Stimulated activated CD4-positive, alpha-beta T cell treated with anti-CD3 and anti-CD28 coated beads, Interleukin-15, amount 100 ng/mL, for 24 hours (primary cell): ENCODE data around the gene EBI3.
"Not testable (repeated sequence)": the region's sequence is repeated elsewhere in the genome, so short reads cannot be mapped to it uniquely, and the experiment has no call there.

Experiments
- DNase-seq: peaks from one replicate; pipeline ENCODE4 v3.0.0-alpha.2; 2020

The EBI3 gene

DNA sequence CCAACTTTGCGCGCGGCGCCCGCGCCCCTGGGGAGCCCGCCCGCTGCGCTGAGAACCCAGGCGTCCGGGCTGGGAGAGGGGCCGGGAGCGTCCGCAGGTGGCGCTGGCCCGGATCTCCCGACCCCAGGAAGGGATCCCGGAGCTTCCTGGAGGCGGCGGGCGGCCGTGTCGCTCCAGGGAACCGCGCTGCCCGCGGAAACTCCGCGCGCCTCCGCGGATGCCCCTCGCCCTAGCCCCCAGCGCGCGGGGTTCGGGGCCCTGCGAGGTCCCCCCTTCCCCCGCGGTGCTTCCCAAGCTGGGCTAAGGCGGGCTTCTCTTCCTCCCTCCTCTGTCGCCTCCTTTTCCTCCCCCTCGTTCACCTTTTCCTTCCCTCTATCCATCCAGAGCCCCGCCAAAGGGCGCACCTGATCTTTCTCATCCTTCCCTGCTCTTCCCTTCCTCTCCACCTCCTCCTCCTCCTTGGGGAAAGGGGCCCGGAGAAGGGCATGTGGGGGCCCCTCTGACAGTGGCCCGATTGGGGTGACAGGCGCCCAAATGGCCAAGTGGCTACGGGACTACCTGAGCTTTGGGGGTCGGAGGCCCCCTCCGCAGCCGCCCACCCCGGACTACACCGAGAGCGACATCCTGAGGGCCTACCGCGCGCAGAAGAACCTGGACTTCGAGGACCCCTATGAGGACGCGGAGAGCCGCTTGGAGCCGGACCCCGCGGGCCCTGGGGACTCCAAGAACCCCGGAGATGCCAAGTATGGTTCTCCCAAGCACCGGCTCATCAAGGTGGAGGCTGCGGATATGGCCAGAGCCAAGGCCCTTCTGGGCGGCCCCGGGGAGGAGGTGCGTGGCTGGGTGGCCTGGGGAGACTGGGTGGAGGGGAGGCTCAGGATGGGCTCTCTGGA, 50.5 kb downstream of the EBI3 start:
- DNase-seq: no peak

DNA sequence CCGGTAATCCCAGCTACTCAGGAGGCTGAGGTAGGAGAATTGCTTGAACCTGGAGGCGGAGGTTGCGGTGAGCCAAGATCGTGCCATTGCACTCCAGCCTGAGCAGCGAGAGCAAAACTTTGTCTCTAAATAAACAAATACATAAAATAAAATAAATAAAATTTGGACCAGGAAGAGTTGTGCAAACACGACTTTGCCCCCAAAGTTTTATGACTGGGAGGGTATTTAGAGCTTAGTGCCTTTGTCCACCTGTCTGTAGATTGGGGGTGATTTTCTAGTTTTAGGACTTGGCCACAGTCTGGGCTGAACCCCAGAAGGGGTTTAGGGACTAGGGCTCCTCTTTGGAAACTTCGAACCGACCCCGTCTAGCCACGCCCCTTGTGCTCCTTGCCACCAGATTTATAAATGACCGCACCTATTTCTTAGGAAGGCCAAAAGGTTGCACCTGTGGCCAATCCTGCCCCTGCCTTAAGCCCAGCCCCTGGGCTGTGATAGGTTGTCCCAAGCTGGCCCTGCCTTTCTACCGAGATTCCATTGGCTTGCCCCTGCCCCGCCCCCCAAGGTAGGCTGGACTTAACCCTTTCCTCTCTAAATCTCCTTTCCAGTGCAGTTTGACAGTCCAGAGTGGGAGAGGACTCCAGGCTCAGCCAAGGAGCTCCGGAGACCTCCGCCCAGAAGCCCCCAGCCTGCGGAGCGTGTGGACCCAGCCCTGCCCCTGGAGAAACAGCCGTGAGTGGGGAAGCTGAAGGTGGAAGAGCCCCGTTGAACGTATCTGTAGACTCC, 55.0 kb downstream of the EBI3 start:
- peak; percentile 41 for DNase-seq

DNA sequence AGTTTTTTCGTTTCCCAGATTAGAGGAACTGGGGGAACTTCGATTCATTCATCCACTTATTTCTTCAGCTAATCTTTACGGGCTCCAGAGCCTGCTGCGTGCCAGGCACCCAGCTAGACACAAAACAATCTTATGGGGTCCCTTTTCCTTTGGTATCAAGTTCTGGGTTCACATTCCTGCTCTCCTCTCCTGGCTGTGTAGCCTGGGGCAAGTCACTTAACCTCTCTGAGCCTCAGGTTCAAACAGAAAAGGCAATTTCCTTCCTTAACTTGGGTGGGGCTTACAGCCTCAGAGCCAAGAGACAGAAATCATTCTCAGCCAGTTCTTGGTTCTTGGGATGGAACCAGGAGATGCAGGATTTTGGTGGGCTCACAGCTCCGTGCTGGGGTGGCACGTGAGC, 55.7 kb downstream of the EBI3 start:
- DNase-seq: no peak

DNA sequence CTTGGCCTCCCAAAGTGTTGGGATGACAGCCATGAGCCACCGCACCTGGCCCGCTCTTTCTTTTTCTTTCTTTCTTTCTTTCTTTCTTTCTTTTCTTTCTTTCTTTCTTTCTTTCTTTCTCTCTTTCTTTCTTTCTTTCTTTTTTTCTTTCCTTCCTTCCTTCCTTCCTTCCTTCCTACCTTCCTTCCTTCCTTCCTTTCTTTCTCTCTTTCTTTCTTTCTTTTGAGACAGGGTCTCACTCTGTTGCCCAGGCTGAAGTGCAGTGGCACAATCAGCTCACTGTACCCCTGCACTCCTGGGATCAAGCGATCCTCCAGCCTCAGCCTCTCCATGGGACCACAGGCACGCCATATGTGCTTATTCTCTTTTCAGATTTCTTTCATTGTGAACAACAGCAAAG, 56.8 kb downstream of the EBI3 start:
- DNase-seq: not testable (repeated sequence)
